Neural cell (in vitro differentiated cells): ENCODE data around the gene TLR8. TPM values are rescaled to one million over a fixed set of nuclear protein-coding genes. Genes with fewer than 3 reads are reported as not detected.

ENCODE experiments used
- H2AFZ ChIP-seq: fragments of 200-600, 300-800 bp; sonication (generic), shearing (Covaris generic); 2 replicates; pipeline ENCODE4 v1.6.0; 2014; ENCODE audit warnings: low read depth, mild to moderate bottlenecking, antibody characterized with exemption, low read length, moderate library complexity
- H3F3A ChIP-seq: fragments of 200-600 bp; shearing (Covaris generic); 2 replicates; pipeline ENCODE4 v1.6.1; 2016; ENCODE audit warnings: mild to moderate bottlenecking, moderate library complexity, mixed read lengths, antibody characterized with exemption, low read length; ENCODE audit not compliant: insufficient read depth, poor library complexity, severe bottlenecking
- H3K27ac ChIP-seq: fragments of 200-600, 300-800 bp; sonication (generic), shearing (Covaris generic); 2 replicates; pipeline ENCODE4 v1.5.1; 2014; ENCODE audit warnings: mild to moderate bottlenecking, low read length, moderate library complexity
- H3K27me3 ChIP-seq: fragments of 300-800, 200-600 bp; sonication (generic), shearing (Covaris generic); 2 replicates; pipeline ENCODE4 v1.6.0; 2014; ENCODE audit warnings: mild to moderate bottlenecking, low read depth, low read length, moderate library complexity; ENCODE audit not compliant: insufficient read depth
- H3K36me3 ChIP-seq: fragments of 300-800, 200-600 bp; sonication (generic), shearing (Covaris generic); 2 replicates; pipeline ENCODE4 v1.5.1; 2014; ENCODE audit warnings: mild to moderate bottlenecking, antibody characterized with exemption, low read length, moderate library complexity; ENCODE audit not compliant: insufficient read depth
- H3K4me2 ChIP-seq: fragments of 300-800, 200-600 bp; sonication (generic), shearing (Covaris generic); 2 replicates; pipeline ENCODE4 v1.6.0; 2014; ENCODE audit warnings: mild to moderate bottlenecking, low read length
- H3K4me3 ChIP-seq: fragments of 300-800, 200-600 bp; sonication (generic), shearing (Covaris generic); 2 replicates; pipeline ENCODE4 v1.5.1; 2014; ENCODE audit warnings: mild to moderate bottlenecking, low read length, moderate library complexity
- H3K79me2 ChIP-seq: fragments of 200-600 bp; shearing (Covaris generic); replicated peaks from 2 replicates; pipeline ENCODE4 v1.6.0; 2014; ENCODE audit warnings: mild to moderate bottlenecking, low read length, moderate library complexity; ENCODE audit not compliant: insufficient read depth
- H3K9ac ChIP-seq: fragments of 300-800, 200-600 bp; sonication (generic), shearing (Covaris generic); 2 replicates; pipeline ENCODE4 v1.6.1; 2016; ENCODE audit warnings: mild to moderate bottlenecking, low read length, mixed read lengths
- H3K9me2 ChIP-seq: fragments of 200-600 bp; shearing (Covaris generic); 2 replicates; pipeline ENCODE4 v1.6.1; 2016; ENCODE audit warnings: mild to moderate bottlenecking, low read length, mixed read lengths; ENCODE audit not compliant: insufficient read depth
- H3K9me3 ChIP-seq: fragments of 200-600, 300-800 bp; sonication (generic), shearing (Covaris generic); 2 replicates; pipeline ENCODE4 v1.6.1; 2016; ENCODE audit warnings: mild to moderate bottlenecking, mixed run types, low read length, moderate library complexity, mixed read lengths
- H4K20me1 ChIP-seq: fragments of 200-600 bp; shearing (Covaris generic); 2 replicates; pipeline ENCODE4 v1.6.1; 2016; ENCODE audit warnings: mild to moderate bottlenecking, mixed run types; ENCODE audit not compliant: insufficient read depth
- EP300 ChIP-seq: fragments of 450-650 bp; conservative IDR thresholded peaks from 2 replicates; pipeline ENCODE4 v1.6.1; 2014; ENCODE audit warnings: antibody characterized with exemption, mild to moderate bottlenecking, moderate library complexity; ENCODE audit not compliant: poor library complexity, severe bottlenecking
- EZH2 ChIP-seq: fragments of 200-600, 300-800 bp; shearing (Covaris generic), sonication (generic); IDR thresholded peaks from 2 replicates; pipeline ENCODE4 v1.6.1; 2014; ENCODE audit warnings: antibody characterized with exemption, low read length, borderline replicate concordance, mild to moderate bottlenecking; ENCODE audit not compliant: insufficient read depth, poor library complexity, severe bottlenecking
- MXI1 ChIP-seq: fragments of 450-650 bp; conservative IDR thresholded peaks from 2 replicates; pipeline ENCODE4 v1.6.1; 2014; ENCODE audit warnings: antibody characterized with exemption, mild to moderate bottlenecking; ENCODE audit not compliant: poor library complexity, severe bottlenecking
- POLR2AphosphoS5 ChIP-seq: IDR thresholded peaks from 2 replicates; pipeline ENCODE4 v1.6.1; 2012
- RAD21 ChIP-seq: fragments of 450-650 bp; conservative IDR thresholded peaks from 2 replicates; pipeline ENCODE4 v1.6.1; 2014; ENCODE audit warnings: antibody characterized with exemption, mild to moderate bottlenecking, moderate library complexity
- SMC3 ChIP-seq: fragments of 450-650 bp; conservative IDR thresholded peaks from 2 replicates; pipeline ENCODE4 v1.6.1; 2014; ENCODE audit warnings: antibody characterized with exemption, mild to moderate bottlenecking, moderate library complexity; ENCODE audit not compliant: poor library complexity
- TAF1 ChIP-seq: IDR thresholded peaks from 2 replicates; pipeline ENCODE4 v1.6.1; 2012; ENCODE audit warnings: low read depth
- polyA plus RNA-seq: library from polyadenylated mRNA; depleted of rRNA; stranded (reverse); fragments of >200 nt; gene quantifications from 2 replicates; pipeline ENCODE4 v1.2.3, GENCODE V29; 2014
- TF ChIP-seq, protein P1 (sequence below): IDR thresholded peaks from 2 replicates; pipeline ENCODE4 v1.6.1; 2012; ENCODE audit warnings: borderline replicate concordance
- TF ChIP-seq, protein P2 (sequence below): fragments of 450-650 bp; IDR thresholded peaks from 2 replicates; pipeline ENCODE4 v1.5.1; 2014; ENCODE audit warnings: antibody characterized with exemption, mild to moderate bottlenecking, moderate library complexity; ENCODE audit not compliant: poor library complexity, severe bottlenecking

TLR8 gene
- polyA plus RNA-seq, 1 donor from 2014 or later, result not detected

DNA sequence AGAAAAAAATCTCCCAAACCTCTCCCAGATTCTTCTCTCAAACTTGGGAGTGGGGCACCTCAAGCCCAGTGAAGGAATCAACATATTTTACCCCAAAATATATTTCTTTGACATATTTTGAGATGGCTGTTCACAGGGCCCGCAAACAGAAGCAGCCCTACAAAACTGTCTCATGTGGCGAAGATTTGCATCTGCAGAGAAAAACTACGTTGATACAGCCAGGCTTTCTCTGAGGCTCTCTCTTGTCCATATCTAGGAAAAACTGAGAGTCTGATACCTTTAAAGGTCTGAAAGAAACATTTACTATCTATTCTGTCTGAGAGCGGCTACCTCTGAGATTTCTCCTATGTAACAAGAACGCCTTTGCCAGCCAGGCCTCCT, 45.2 kb downstream of the TLR8 start:
- Histone ChIP-seq H3K9me2 (no peaks in the 10 kb centered on the region), H3K27ac (no peak overlapping the region), H3K79me2 (no peaks in the 10 kb centered on the region), H3K9me3 (no peaks in the 10 kb centered on the region), H3K27me3 (no peaks in the 10 kb centered on the region), H2AFZ (no peak overlapping the region), H3K9ac (no peak overlapping the region), H4K20me1 (no peaks in the 10 kb centered on the region), H3K36me3 (no peaks in the 10 kb centered on the region), H3F3A (no peaks in the 10 kb centered on the region), H3K4me2 (no peak overlapping the region), H3K4me3 (no peak overlapping the region)
- TF ChIP-seq, protein P1, sequence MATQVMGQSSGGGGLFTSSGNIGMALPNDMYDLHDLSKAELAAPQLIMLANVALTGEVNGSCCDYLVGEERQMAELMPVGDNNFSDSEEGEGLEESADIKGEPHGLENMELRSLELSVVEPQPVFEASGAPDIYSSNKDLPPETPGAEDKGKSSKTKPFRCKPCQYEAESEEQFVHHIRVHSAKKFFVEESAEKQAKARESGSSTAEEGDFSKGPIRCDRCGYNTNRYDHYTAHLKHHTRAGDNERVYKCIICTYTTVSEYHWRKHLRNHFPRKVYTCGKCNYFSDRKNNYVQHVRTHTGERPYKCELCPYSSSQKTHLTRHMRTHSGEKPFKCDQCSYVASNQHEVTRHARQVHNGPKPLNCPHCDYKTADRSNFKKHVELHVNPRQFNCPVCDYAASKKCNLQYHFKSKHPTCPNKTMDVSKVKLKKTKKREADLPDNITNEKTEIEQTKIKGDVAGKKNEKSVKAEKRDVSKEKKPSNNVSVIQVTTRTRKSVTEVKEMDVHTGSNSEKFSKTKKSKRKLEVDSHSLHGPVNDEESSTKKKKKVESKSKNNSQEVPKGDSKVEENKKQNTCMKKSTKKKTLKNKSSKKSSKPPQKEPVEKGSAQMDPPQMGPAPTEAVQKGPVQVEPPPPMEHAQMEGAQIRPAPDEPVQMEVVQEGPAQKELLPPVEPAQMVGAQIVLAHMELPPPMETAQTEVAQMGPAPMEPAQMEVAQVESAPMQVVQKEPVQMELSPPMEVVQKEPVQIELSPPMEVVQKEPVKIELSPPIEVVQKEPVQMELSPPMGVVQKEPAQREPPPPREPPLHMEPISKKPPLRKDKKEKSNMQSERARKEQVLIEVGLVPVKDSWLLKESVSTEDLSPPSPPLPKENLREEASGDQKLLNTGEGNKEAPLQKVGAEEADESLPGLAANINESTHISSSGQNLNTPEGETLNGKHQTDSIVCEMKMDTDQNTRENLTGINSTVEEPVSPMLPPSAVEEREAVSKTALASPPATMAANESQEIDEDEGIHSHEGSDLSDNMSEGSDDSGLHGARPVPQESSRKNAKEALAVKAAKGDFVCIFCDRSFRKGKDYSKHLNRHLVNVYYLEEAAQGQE, result no peak
- no peak for TF ChIP-seq MXI1
- TF ChIP-seq TAF1, result no peak
- TF ChIP-seq, protein P2, sequence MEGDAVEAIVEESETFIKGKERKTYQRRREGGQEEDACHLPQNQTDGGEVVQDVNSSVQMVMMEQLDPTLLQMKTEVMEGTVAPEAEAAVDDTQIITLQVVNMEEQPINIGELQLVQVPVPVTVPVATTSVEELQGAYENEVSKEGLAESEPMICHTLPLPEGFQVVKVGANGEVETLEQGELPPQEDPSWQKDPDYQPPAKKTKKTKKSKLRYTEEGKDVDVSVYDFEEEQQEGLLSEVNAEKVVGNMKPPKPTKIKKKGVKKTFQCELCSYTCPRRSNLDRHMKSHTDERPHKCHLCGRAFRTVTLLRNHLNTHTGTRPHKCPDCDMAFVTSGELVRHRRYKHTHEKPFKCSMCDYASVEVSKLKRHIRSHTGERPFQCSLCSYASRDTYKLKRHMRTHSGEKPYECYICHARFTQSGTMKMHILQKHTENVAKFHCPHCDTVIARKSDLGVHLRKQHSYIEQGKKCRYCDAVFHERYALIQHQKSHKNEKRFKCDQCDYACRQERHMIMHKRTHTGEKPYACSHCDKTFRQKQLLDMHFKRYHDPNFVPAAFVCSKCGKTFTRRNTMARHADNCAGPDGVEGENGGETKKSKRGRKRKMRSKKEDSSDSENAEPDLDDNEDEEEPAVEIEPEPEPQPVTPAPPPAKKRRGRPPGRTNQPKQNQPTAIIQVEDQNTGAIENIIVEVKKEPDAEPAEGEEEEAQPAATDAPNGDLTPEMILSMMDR, result no peak
- no peak for TF ChIP-seq EZH2
- TF ChIP-seq EP300, result no peak
- TF ChIP-seq RAD21, result no peak
- TF ChIP-seq POLR2AphosphoS5, result no peak
- no peak for TF ChIP-seq SMC3

DNA sequence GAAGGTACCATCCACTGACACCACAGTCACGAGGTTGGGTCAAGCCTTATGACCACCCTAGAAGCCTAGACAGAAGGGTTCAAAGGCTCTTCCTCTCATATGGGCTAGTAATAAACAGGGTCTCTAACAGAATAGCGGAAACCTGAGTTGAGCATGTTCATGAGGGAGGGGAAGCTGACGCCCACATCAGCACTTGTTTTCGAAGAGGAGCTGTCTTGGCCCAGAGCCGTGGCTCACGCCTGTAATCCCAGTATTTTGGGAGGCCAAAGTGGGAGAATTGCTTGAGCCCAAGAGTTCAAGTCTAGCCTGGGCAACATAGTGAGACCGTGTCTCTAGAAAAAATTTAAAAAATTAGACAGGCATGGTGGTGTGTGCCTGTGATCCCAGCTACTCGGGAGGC, 47.0 kb downstream of the TLR8 start:
- Histone ChIP-seq H3K4me3 (no peak overlapping the region), H3K9ac (no peak overlapping the region), H3F3A (no peaks in the 10 kb centered on the region), H3K79me2 (no peaks in the 10 kb centered on the region), H3K9me2 (no peaks in the 10 kb centered on the region), H2AFZ (no peak overlapping the region), H3K36me3 (no peaks in the 10 kb centered on the region), H3K4me2 (no peak overlapping the region), H3K27ac (no peak overlapping the region), H3K9me3 (no peaks in the 10 kb centered on the region), H4K20me1 (no peaks in the 10 kb centered on the region), H3K27me3 (no peaks in the 10 kb centered on the region)
- TF ChIP-seq TAF1 (no peak), POLR2AphosphoS5 (no peak), EP300 (no peak), SMC3 (no peak), MXI1 (no peak), RAD21 (no peak), EZH2 (no peak)
- TF ChIP-seq, protein P2, result no peak
- TF ChIP-seq, protein P1, result no peak
